OCI-LY3 (cell line): ENCODE results near the gene LHFPL2.
"Not testable (repeated sequence)": the region's sequence is repeated elsewhere in the genome, so short reads cannot be mapped to it uniquely, and the experiment has no call there.

Experiments used
- H2AFZ ChIP-seq: fragments of 200-600, 300-600 bp; shearing (Covaris generic); 2 replicates; pipeline ENCODE4 v1.6.0; 2014; ENCODE audit warnings: antibody characterized with exemption, low read depth, low read length
- H3K27ac ChIP-seq: fragments of 200-600, 300-600 bp; sonication (generic); 2 replicates; pipeline ENCODE4 v1.5.1; 2014; ENCODE audit warnings: mild to moderate bottlenecking, low read length, moderate library complexity, mixed read lengths
- H3K27me3 ChIP-seq: fragments of 200-600, 300-600 bp; sonication (generic); 2 replicates; pipeline ENCODE4 v1.6.1; 2014; ENCODE audit warnings: low read depth, low read length, mixed read lengths
- H3K36me3 ChIP-seq: fragments of 200-600, 300-600 bp; sonication (generic); replicated peaks from 2 replicates; pipeline ENCODE3; 2014; ENCODE audit warnings: low read depth, low read length, mixed read lengths
- H3K4me1 ChIP-seq: fragments of 300-600, 200-600 bp; sonication (generic); 2 replicates; pipeline ENCODE4 v1.6.1; 2014; ENCODE audit warnings: low read length, mixed read lengths
- H3K4me2 ChIP-seq: fragments of 200-600, 300-600 bp; sonication (generic); 2 replicates; pipeline ENCODE4 v1.6.1; 2014; ENCODE audit warnings: low read length, mixed read lengths
- H3K4me3 ChIP-seq: fragments of 300-600, 200-600 bp; sonication (generic); 2 replicates; pipeline ENCODE4 v1.5.1; 2014; ENCODE audit warnings: antibody characterized with exemption, mild to moderate bottlenecking, low read length, moderate library complexity
- H3K79me2 ChIP-seq: fragments of 300-600, 200-600 bp; shearing (Covaris generic); 2 replicates; pipeline ENCODE4 v1.6.1; 2014; ENCODE audit warnings: mild to moderate bottlenecking, low read length, mixed read lengths
- H3K9ac ChIP-seq: fragments of 300-600, 200-600 bp; shearing (Covaris generic); 2 replicates; pipeline ENCODE4 v1.6.0; 2014; ENCODE audit warnings: mild to moderate bottlenecking, low read length, moderate library complexity
- H3K9me3 ChIP-seq: fragments of 200-600, 300-600 bp; shearing (Covaris generic); 2 replicates; pipeline ENCODE4 v1.6.1; 2014; ENCODE audit warnings: low read length, mixed read lengths; ENCODE audit not compliant: insufficient read depth
- H4K20me1 ChIP-seq: fragments of 200-600, 300-600 bp; sonication (generic); 2 replicates; pipeline ENCODE4 v1.6.1; 2016; ENCODE audit warnings: low read length, mixed read lengths; ENCODE audit not compliant: insufficient read depth
- EZH2phosphoT487 ChIP-seq: fragments of 200-600 bp; shearing (Covaris generic); IDR thresholded peaks from 2 replicates; pipeline ENCODE4 v1.6.1; 2018; ENCODE audit warnings: antibody characterized with exemption, mixed run types, low read depth
- TF ChIP-seq, protein P1 (sequence below): fragments of 200-600, 300-600 bp; sonication (generic); IDR thresholded peaks from 2 replicates; pipeline ENCODE4 v1.5.1; 2014; ENCODE audit warnings: antibody characterized with exemption, low read length, low read depth

The LHFPL2 gene

DNA sequence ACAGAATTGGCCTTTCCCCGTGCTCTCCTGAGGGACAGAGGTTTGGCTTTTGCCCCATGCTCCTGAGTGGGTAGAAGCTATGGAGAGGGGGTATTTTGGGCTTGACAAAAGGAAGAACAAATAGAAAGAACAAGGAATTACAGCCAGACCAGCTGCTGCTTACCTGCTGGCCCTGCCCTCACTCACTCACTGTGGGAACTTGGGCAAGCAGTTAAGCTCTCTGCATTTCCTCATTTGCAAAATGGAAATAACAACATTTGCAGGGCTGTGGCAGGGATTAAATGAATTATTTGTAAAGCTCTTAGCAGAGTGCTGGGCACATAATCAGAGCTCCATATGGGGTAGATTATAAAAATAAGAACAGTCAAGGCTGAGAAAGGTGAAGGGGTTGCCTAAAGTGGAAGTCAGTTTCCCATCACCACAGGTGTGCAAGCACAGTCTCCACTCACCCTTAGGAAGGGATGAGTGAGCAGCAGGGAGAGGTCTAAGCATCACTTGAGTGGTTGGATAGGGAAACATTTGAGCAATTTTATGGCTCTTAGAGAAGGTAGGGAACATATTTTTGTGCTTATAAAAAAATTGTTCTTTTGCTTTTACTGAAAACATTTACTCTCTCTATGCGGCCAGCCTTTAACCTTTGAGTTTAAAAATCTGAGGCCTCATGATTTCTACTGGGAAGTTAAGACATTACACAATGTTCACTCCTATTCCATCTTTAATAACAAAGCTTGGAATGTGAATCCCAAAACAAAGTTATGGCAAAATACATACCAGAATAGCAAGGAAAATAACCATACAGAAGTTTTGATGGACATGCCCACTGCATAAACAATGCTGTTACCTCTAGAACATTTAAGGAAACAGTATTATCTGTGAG lies 42.8 kb upstream of the LHFPL2 start:
- TF ChIP-seq EZH2phosphoT487 = no peak
- TF ChIP-seq, protein P1, sequence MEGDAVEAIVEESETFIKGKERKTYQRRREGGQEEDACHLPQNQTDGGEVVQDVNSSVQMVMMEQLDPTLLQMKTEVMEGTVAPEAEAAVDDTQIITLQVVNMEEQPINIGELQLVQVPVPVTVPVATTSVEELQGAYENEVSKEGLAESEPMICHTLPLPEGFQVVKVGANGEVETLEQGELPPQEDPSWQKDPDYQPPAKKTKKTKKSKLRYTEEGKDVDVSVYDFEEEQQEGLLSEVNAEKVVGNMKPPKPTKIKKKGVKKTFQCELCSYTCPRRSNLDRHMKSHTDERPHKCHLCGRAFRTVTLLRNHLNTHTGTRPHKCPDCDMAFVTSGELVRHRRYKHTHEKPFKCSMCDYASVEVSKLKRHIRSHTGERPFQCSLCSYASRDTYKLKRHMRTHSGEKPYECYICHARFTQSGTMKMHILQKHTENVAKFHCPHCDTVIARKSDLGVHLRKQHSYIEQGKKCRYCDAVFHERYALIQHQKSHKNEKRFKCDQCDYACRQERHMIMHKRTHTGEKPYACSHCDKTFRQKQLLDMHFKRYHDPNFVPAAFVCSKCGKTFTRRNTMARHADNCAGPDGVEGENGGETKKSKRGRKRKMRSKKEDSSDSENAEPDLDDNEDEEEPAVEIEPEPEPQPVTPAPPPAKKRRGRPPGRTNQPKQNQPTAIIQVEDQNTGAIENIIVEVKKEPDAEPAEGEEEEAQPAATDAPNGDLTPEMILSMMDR = no peak
- H3K27me3 ChIP-seq = no peaks in the 10 kb centered on the region
- H3K4me1 ChIP-seq = no peaks in the 10 kb centered on the region
- H3K36me3 ChIP-seq = no peaks in the 10 kb centered on the region
- no peak overlapping the region for H3K4me3 ChIP-seq
- no peaks in the 10 kb centered on the region for H4K20me1 ChIP-seq
- H3K9me3 ChIP-seq = no peaks in the 10 kb centered on the region
- H3K79me2 ChIP-seq = no peaks in the 10 kb centered on the region
- H3K4me2 ChIP-seq = no peak overlapping the region
- H3K9ac ChIP-seq = no peak overlapping the region
- H3K27ac ChIP-seq = no peak overlapping the region
- H2AFZ ChIP-seq = no peak overlapping the region

DNA sequence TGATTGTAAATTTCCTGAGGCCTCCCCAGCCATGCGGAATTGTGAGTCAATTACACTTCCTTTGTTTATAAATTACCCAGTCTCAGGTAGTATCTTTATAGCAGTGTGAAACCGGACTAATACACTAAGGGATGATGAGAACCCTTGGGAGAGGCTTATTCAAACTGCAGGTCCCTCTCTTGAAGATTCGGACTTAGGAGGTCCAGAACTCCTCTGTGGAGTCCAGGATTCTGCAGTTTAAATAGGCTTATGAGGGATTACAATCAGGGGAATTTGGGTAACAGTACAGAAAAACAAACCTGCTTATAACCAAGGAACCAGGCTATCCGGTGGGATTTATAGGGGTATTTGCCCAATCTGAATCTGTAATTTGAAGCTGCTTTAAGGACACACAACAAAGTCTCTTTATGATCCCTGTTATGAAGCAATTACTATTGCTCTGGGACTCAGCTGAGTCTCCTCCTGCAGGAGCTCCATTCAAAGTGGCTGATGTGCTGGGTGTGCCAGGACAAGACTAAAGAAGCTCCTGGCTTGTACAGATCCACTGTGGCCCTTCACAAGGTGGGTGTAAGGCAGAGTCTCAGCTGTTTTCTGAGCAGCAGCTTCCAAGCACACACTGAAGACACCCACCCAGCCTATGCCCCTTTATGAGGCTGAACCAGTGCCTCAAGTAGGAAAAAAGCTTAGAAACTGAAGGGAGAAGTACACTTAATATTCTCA lies 41.8 kb upstream of the LHFPL2 start:
- Histone ChIP-seq H3K9me3 (no peaks in the 10 kb centered on the region), H2AFZ (no peak overlapping the region), H4K20me1 (no peaks in the 10 kb centered on the region), H3K4me3 (no peak overlapping the region), H3K79me2 (no peaks in the 10 kb centered on the region), H3K4me2 (no peak overlapping the region), H3K27ac (no peak overlapping the region), H3K36me3 (no peaks in the 10 kb centered on the region), H3K4me1 (no peaks in the 10 kb centered on the region), H3K27me3 (no peaks in the 10 kb centered on the region), H3K9ac (no peak overlapping the region)
- no peak for TF ChIP-seq EZH2phosphoT487
- TF ChIP-seq, protein P1 = no peak

DNA sequence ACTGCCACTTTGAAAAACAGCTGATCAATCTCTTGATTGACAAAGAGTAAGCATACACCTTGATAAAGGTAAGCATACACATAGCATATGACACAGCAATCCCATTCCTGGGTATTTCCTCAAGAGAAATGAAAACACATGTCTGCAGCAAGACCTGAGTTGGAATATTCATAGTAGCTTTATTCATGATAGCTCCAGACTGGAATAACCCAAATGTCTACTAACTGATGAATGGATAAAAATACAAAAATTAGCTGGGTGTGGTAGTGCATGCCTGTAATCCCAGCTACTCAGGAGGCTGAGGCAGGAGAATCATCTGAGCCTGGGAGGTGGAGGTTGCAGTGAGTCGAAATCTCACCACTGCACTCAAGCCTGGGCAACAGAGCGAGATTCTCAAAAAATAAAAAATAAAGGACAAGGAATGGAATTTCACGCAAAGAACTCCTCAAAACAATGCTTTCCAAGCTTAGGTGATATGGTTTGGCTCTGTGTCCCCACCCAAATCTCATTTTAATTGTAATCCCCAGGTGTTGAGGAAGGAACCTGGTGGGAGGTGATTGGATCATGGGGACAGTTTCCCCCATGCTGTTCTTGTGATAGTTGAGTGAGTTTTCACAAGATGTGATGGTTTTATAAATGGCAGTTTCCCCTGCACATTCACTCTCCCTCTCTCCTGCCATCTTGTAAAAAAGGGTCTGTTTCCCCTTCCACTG lies 41.1 kb upstream of the LHFPL2 start:
- Histone ChIP-seq H3K9ac (no peak overlapping the region), H4K20me1 (no peaks in the 10 kb centered on the region), H3K27me3 (no peaks in the 10 kb centered on the region), H3K79me2 (no peaks in the 10 kb centered on the region), H3K4me1 (no peaks in the 10 kb centered on the region), H3K36me3 (no peaks in the 10 kb centered on the region), H3K4me2 (no peak overlapping the region), H3K9me3 (no peaks in the 10 kb centered on the region), H2AFZ (no peak overlapping the region), H3K27ac (no peak overlapping the region), H3K4me3 (no peak overlapping the region)
- TF ChIP-seq, protein P1 = no peak
- no peak for TF ChIP-seq EZH2phosphoT487

DNA sequence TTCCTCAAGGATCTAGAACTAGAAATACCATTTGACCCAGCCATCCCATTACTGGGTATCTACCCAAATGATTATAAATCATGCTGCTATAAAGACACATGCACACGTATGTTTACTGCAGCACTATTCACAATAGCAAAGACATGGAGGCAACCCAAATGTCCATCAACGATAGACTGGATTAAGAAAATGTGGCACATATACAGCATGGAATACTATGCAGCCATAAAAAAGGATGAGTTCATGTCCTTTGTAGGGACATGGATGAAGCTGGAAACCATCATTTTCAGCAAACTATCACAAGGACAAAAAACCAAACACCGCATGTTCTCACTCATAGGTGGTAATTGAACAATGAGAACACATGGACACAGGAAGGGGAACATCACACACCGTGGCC lies 38.9 kb upstream of the LHFPL2 start:
- H3K9me3 ChIP-seq, H4K20me1 ChIP-seq, H3K27ac ChIP-seq, H3K4me1 ChIP-seq, H3K27me3 ChIP-seq, H3K79me2 ChIP-seq, H3K4me2 ChIP-seq, H3K9ac ChIP-seq, H3K4me3 ChIP-seq, H3K36me3 ChIP-seq, H2AFZ ChIP-seq: not testable (repeated sequence)

DNA sequence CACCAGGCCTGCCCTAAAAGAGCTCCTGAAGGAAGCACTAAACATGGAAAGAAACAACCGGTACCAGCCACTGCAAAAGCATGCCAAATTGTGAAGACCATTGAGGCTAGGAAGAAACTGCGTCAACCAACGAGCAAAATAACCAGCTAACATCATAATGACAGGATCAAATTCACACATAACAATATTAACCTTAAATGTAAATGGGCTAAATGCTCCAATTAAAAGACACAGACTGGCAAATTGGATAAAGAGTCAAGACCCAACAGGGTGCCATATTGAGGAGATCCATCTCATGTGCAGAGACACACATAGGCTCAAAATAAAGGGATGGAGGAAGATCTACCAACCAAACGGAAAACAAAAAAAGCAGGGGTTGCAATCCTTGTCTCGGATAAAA lies 35.3 kb upstream of the LHFPL2 start:
- H3K4me3 ChIP-seq, H2AFZ ChIP-seq, H3K27me3 ChIP-seq, H3K4me1 ChIP-seq, H3K4me2 ChIP-seq, H3K36me3 ChIP-seq, H3K79me2 ChIP-seq, H3K27ac ChIP-seq, H4K20me1 ChIP-seq, H3K9ac ChIP-seq, H3K9me3 ChIP-seq: not testable (repeated sequence)
